OCI-LY7 (cell line): ENCODE measurements around the gene KCNK7.

ENCODE experiments used
- CTCF ChIP-seq: fragments of 200-600 bp; sonication (generic); conservative IDR thresholded peaks from 2 replicates; pipeline ENCODE4 v1.5.1; 2014; ENCODE audit warnings: mild to moderate bottlenecking, antibody characterized with exemption, low read length, moderate library complexity, mixed read lengths
- EZH2phosphoT487 ChIP-seq: fragments of 200-600 bp; sonication (generic); IDR thresholded peaks from 2 replicates; pipeline ENCODE4 v1.6.1; 2018; ENCODE audit warnings: low read depth, borderline replicate concordance, mild to moderate bottlenecking, mixed run types, antibody characterized with exemption, low read length, moderate library complexity, mixed read lengths

- TF ChIP-seq CTCF = no peak
- TF ChIP-seq EZH2phosphoT487 = no peak
Observed at GRCh38 chr11:65548395-65548794, 47.2 kb downstream of the KCNK7 start.
